ENCODE results near the gene OXER1.

Gene OXER1

DNA sequence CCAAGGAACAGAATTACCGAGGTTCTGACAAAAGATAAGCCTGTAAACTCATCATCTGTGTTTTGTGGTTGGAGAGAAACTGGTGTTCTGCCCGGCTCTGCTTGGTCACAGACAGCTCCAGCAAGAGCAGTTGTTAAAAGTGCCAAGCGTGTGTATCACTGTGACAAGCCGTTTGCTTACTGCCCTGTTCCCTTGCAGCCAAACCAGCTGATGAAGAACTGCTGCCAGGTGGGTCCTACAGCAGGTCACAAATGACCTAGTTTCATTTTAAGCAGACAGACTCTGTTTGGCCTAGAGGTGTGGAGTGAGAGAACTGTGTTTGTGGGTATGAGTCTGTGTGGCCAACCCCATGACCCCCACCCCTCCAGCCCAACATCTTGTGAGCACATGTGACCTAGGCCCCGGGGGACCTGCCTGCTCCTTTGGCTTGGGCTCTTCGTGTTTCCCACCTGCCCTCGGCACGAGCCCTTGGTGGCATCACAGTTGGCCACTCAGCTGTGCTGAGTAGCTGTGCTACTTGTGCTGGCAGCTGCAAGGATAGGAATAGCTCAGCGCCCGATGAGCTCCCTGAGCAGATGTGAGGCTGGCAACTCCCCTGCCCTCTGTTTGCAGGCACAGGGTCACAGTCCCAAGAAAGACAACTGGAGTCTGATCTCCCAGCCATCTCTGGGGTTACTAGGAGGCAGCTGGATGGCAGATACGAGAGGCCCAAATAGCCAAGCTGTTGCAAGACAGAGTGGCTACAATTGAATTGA is 9.7 kb downstream of the OXER1 start:
- no peak overlapping the region for H2AK5ac ChIP-seq (ENCODE audit: low read depth, low read length)
- DNase-seq (ENCODE audit: low spot score), result no peak
- no peak overlapping the region for H2BK5ac ChIP-seq (ENCODE audit: low read length)
- H3K4me3 ChIP-seq (ENCODE audit: low read length in 2 of 2), result no peak overlapping the region
- H3K79me1 ChIP-seq (ENCODE audit: low read depth, low read length), result no peaks in the 10 kb centered on the region
- no peak overlapping the region for H2BK15ac ChIP-seq (ENCODE audit: low read length)
- no peak overlapping the region for H3K4ac ChIP-seq (ENCODE audit: low read length)
- no peak overlapping the region for H3K9ac ChIP-seq (ENCODE audit: low read depth, low read length, poor library complexity)
- no peak overlapping the region for H4K8ac ChIP-seq (ENCODE audit: low read depth, low read length)
- H3K18ac ChIP-seq (ENCODE audit: low read length), result no peak overlapping the region
- no peak overlapping the region for H2AFZ ChIP-seq (ENCODE audit: low read length)
- no peak overlapping the region for H3K14ac ChIP-seq (ENCODE audit: low read length)
- no CpG with 5 or more reads among the region's 11 CpGs for WGBS, 2 donors (ENCODE audit: extremely low coverage in 2 of 2, insufficient read length in 2 of 2, insufficient replicate concordance in 1 of 2)
- H3K4me1 ChIP-seq (ENCODE audit: control insufficient read depth in 2 of 2, insufficient read depth in 1 of 2, low read depth in 1 of 2, low read length in 2 of 2), result peaks cover 0 to 2% of the 10 kb centered on the region in 2 donors
- no peak overlapping the region for H3K4me2 ChIP-seq (ENCODE audit: insufficient read depth, low read length, poor library complexity, severe bottlenecking)
- H3K23ac ChIP-seq (ENCODE audit: low read depth, low read length, poor library complexity), result no peak overlapping the region
- no peaks in the 10 kb centered on the region for H3K27me3 ChIP-seq (ENCODE audit: control insufficient read depth in 3 of 3, insufficient read depth in 3 of 3, low read depth in 1 of 3, low read length in 3 of 3)
- H3K27ac ChIP-seq (replicated peaks; ENCODE audit: low read length), result no peak overlapping the region
- peaks cover 0 to 2% of the 10 kb centered on the region in 2 donors for H3K9me3 ChIP-seq (replicated peaks in 1 of 2; ENCODE audit: control insufficient read depth in 2 of 2, insufficient read depth in 1 of 2, low read depth in 1 of 2, low read length in 2 of 2)
- H4K91ac ChIP-seq (ENCODE audit: low read depth, low read length, poor library complexity), result no peak overlapping the region
- H2BK12ac ChIP-seq (ENCODE audit: low read length), result no peak overlapping the region
- H2BK120ac ChIP-seq (ENCODE audit: low read depth, low read length), result no peak overlapping the region
- peaks cover 2 to 7% of the 10 kb centered on the region in 2 donors for H3K36me3 ChIP-seq (replicated peaks in 1 of 2; ENCODE audit: control insufficient read depth in 2 of 2, insufficient read depth in 2 of 2, low read length in 2 of 2)

GRCh38 chr2:42752816-42753813 is 10.8 kb downstream of the OXER1 start:
- Histone ChIP-seq H3K27me3 (ENCODE audit: control insufficient read depth in 3 of 3, insufficient read depth in 3 of 3, low read depth in 1 of 3, low read length in 3 of 3) (no peaks in the 10 kb centered on the region), H3K9ac (ENCODE audit: low read depth, low read length, poor library complexity) (no peak overlapping the region), H2BK15ac (ENCODE audit: low read length) (no peak overlapping the region), H3K4ac (ENCODE audit: low read length) (no peak overlapping the region), H3K79me1 (ENCODE audit: low read depth, low read length) (no peaks in the 10 kb centered on the region), H4K91ac (ENCODE audit: low read depth, low read length, poor library complexity) (no peak overlapping the region), H3K27ac (replicated peaks; ENCODE audit: low read length) (no peak overlapping the region), H2AK5ac (ENCODE audit: low read depth, low read length) (no peak overlapping the region), H3K23ac (ENCODE audit: low read depth, low read length, poor library complexity) (no peak overlapping the region), H3K14ac (ENCODE audit: low read length) (no peak overlapping the region), H3K4me1 (ENCODE audit: control insufficient read depth in 2 of 2, insufficient read depth in 1 of 2, low read depth in 1 of 2, low read length in 2 of 2) (peaks cover 0 to 2% of the 10 kb centered on the region in 2 donors), H3K4me2 (ENCODE audit: insufficient read depth, low read length, poor library complexity, severe bottlenecking) (no peak overlapping the region), H2AFZ (ENCODE audit: low read length) (no peak overlapping the region), H3K18ac (ENCODE audit: low read length) (no peak overlapping the region), H3K36me3 (replicated peaks in 1 of 2; ENCODE audit: control insufficient read depth in 2 of 2, insufficient read depth in 2 of 2, low read length in 2 of 2) (peaks cover 0 to 7% of the 10 kb centered on the region in 2 donors), H3K4me3 (ENCODE audit: low read length in 2 of 2) (no peak overlapping the region), H3K9me3 (replicated peaks in 1 of 2; ENCODE audit: control insufficient read depth in 2 of 2, insufficient read depth in 1 of 2, low read depth in 1 of 2, low read length in 2 of 2) (no peaks in the 10 kb centered on the region), H2BK120ac (ENCODE audit: low read depth, low read length) (peak overlapping the region; percentile 30), H4K8ac (ENCODE audit: low read depth, low read length) (no peak overlapping the region), H2BK12ac (ENCODE audit: low read length) (no peak overlapping the region), H2BK5ac (ENCODE audit: low read length) (peak overlapping the region; percentile 94)
- DNase-seq (ENCODE audit: low spot score), result no peak
- no CpG with 5 or more reads among the region's 24 CpGs for whole genome bisulfite sequencing, 2 donors (ENCODE audit: extremely low coverage in 2 of 2, insufficient read length in 2 of 2, insufficient replicate concordance in 1 of 2)

DNA sequence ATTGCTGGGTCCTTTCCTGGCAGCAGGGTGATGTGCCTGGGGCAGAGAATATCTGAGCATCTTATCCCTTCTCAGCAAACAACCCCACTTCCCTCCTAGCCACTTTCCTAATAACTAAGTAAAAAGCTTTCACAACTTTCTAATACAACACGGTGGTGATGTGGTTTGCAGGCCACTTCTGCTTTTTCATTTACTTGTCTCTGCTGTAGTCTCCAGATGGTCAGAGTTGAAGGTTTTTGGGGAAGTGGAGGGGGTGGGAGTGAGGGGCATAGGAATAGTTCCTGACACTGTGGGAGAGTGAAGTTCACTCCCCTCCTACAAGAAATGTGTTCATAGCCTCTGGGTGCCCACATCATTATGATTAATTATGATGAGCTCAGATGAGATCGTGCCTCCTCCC is 11.6 kb downstream of the OXER1 start:
- Histone ChIP-seq H3K4me3 (ENCODE audit: low read length in 2 of 2) (no peak overlapping the region), H4K91ac (ENCODE audit: low read depth, low read length, poor library complexity) (no peak overlapping the region), H2AFZ (ENCODE audit: low read length) (no peak overlapping the region), H3K9me3 (replicated peaks in 1 of 2; ENCODE audit: control insufficient read depth in 2 of 2, insufficient read depth in 1 of 2, low read depth in 1 of 2, low read length in 2 of 2) (no peaks in the 10 kb centered on the region), H2BK15ac (ENCODE audit: low read length) (no peak overlapping the region), H3K9ac (ENCODE audit: low read depth, low read length, poor library complexity) (no peak overlapping the region), H3K4me1 (ENCODE audit: control insufficient read depth in 2 of 2, insufficient read depth in 1 of 2, low read depth in 1 of 2, low read length in 2 of 2) (peaks cover 0 to 2% of the 10 kb centered on the region in 2 donors), H3K4ac (ENCODE audit: low read length) (no peak overlapping the region), H3K23ac (ENCODE audit: low read depth, low read length, poor library complexity) (no peak overlapping the region), H3K27ac (replicated peaks; ENCODE audit: low read length) (no peak overlapping the region), H3K4me2 (ENCODE audit: insufficient read depth, low read length, poor library complexity, severe bottlenecking) (no peak overlapping the region), H2BK12ac (ENCODE audit: low read length) (no peak overlapping the region), H3K18ac (ENCODE audit: low read length) (no peak overlapping the region), H3K14ac (ENCODE audit: low read length) (no peak overlapping the region), H3K79me1 (ENCODE audit: low read depth, low read length) (no peaks in the 10 kb centered on the region), H4K8ac (ENCODE audit: low read depth, low read length) (no peak overlapping the region), H2AK5ac (ENCODE audit: low read depth, low read length) (no peak overlapping the region), H3K27me3 (ENCODE audit: control insufficient read depth in 3 of 3, insufficient read depth in 3 of 3, low read depth in 1 of 3, low read length in 3 of 3) (no peaks in the 10 kb centered on the region), H2BK120ac (ENCODE audit: low read depth, low read length) (no peak overlapping the region), H3K36me3 (replicated peaks in 1 of 2; ENCODE audit: control insufficient read depth in 2 of 2, insufficient read depth in 2 of 2, low read length in 2 of 2) (peaks cover 0 to 9% of the 10 kb centered on the region in 2 donors), H2BK5ac (ENCODE audit: low read length) (no peak overlapping the region)
- WGBS, 2 donors (ENCODE audit: extremely low coverage in 2 of 2, insufficient read length in 2 of 2, insufficient replicate concordance in 1 of 2), result no CpG with 5 or more reads among the region's 2 CpGs
- no peak for DNase-seq (ENCODE audit: low spot score)

GRCh38 chr2:42748840-42749239 is 15.1 kb downstream of the OXER1 start:
- no peak overlapping the region for H3K23ac ChIP-seq (ENCODE audit: low read depth, low read length, poor library complexity)
- H3K36me3 ChIP-seq (replicated peaks in 1 of 2; ENCODE audit: control insufficient read depth in 2 of 2, insufficient read depth in 2 of 2, low read length in 2 of 2), result peaks cover 0 to 3% of the 10 kb centered on the region in 2 donors
- WGBS, 2 donors (ENCODE audit: extremely low coverage in 2 of 2, insufficient read length in 2 of 2, insufficient replicate concordance in 1 of 2), result no CpG with 5 or more reads among the region's 4 CpGs
- no peak overlapping the region for H3K4me2 ChIP-seq (ENCODE audit: insufficient read depth, low read length, poor library complexity, severe bottlenecking)
- no peak for DNase-seq (ENCODE audit: low spot score)
- H3K9ac ChIP-seq (ENCODE audit: low read depth, low read length, poor library complexity), result no peak overlapping the region
- H2BK120ac ChIP-seq (ENCODE audit: low read depth, low read length), result no peak overlapping the region
- H3K79me1 ChIP-seq (ENCODE audit: low read depth, low read length), result no peaks in the 10 kb centered on the region
- no peak overlapping the region for H4K8ac ChIP-seq (ENCODE audit: low read depth, low read length)
- H3K14ac ChIP-seq (ENCODE audit: low read length), result no peak overlapping the region
- H3K18ac ChIP-seq (ENCODE audit: low read length), result no peak overlapping the region
- H3K4me3 ChIP-seq (ENCODE audit: low read length in 2 of 2), result no peak overlapping the region
- H2BK15ac ChIP-seq (ENCODE audit: low read length), result no peak overlapping the region
- no peak overlapping the region for H2BK12ac ChIP-seq (ENCODE audit: low read length)
- H2AK5ac ChIP-seq (ENCODE audit: low read depth, low read length), result no peak overlapping the region
- no peaks in the 10 kb centered on the region for H3K27me3 ChIP-seq (ENCODE audit: control insufficient read depth in 3 of 3, insufficient read depth in 3 of 3, low read depth in 1 of 3, low read length in 3 of 3)
- no peaks in the 10 kb centered on the region for H3K9me3 ChIP-seq (replicated peaks in 1 of 2; ENCODE audit: control insufficient read depth in 2 of 2, insufficient read depth in 1 of 2, low read depth in 1 of 2, low read length in 2 of 2)
- no peaks in the 10 kb centered on the region for H3K4me1 ChIP-seq (ENCODE audit: control insufficient read depth in 2 of 2, insufficient read depth in 1 of 2, low read depth in 1 of 2, low read length in 2 of 2)
- H3K4ac ChIP-seq (ENCODE audit: low read length), result no peak overlapping the region
- H3K27ac ChIP-seq (replicated peaks; ENCODE audit: low read length), result no peak overlapping the region
- H2AFZ ChIP-seq (ENCODE audit: low read length), result no peak overlapping the region
- no peak overlapping the region for H4K91ac ChIP-seq (ENCODE audit: low read depth, low read length, poor library complexity)
- no peak overlapping the region for H2BK5ac ChIP-seq (ENCODE audit: low read length)

Measured in neuronal stem cell (in vitro differentiated cells).